Ishikawa (cell line): ENCODE measurements around the gene CAB39.

Experiments used
- CEBPB ChIP-seq: IDR thresholded peaks from 2 replicates; pipeline ENCODE4 v1.6.1; 2012
- REST ChIP-seq: IDR thresholded peaks from 2 replicates; pipeline ENCODE4 v1.6.1; 2012; ENCODE audit warnings: low read depth, mild to moderate bottlenecking
- TEAD4 ChIP-seq: IDR thresholded peaks from 2 replicates; pipeline ENCODE4 v1.6.1; 2012
- USF1 ChIP-seq: IDR thresholded peaks from 2 replicates; pipeline ENCODE4 v1.6.1; 2012

GRCh38 chr2:230765611-230766300, 53.1 kb downstream of the CAB39 start:
- no peak for TF ChIP-seq USF1
- TF ChIP-seq TEAD4, result no peak
- no peak for TF ChIP-seq CEBPB
- TF ChIP-seq REST, result no peak
